Amniotic stem cell (primary cell): ENCODE data around the gene GLDC.
A peak's percentile ranks its signal among the peaks of the same experiment; 100 is the strongest.

ENCODE experiments used
- DNase-seq: peaks from one replicate; lab custom pipeline; 2025; lab: John Stamatoyannopoulos, UW

GLDC gene

GRCh38 chr9:6620796-6621195 is 24.7 kb downstream of the GLDC start:
- no peak for DNase-seq

GRCh38 chr9:6620353-6620752 is 25.2 kb downstream of the GLDC start:
- DNase-seq = no peak

DNA sequence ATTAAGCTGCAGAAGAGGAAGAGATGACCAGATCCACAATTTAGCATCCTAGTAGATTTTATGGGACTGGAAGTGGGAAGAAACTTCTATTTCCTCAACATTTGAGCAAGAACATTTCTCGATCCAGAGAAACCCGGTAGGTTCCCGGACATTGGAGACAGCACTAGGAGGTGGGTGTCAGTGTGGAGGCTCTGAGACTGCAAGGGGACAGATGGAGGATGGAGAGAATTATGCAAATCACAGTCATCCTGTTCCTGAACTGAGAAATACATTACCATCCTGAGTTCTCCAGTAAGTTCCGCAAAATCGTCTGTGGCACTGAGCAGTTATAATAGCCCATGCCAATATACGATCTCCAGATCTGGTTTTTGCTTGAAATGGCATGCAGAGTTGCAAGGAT is 25.6 kb downstream of the GLDC start:
- no peak for DNase-seq

- DNase-seq = no peak
These were observed 28.5 kb downstream of the GLDC start for GRCh38 chr9:6616951-6617602.

DNA sequence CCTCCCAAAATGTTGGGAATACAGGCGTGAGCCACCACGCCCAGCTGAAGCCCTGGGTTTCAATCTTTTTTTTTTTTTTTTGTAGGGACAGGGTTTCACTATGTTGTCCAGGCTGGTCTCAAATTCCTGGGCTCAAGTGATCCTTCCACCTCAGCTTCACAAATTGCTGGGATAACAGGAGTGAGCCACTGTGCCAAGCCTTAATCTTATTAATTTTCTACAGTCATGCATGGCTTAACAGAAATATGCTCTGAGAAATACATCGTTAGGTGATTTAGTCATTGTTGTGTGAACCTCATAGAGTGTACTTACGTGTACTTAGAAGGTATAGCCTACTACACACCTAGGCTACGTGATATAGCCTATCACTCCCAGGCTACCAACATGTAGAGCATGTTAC is 31.0 kb downstream of the GLDC start:
- no peak for DNase-seq

- DNase-seq = no peak
These were observed 33.7 kb downstream of the GLDC start for GRCh38 chr9:6611865-6612264.

GRCh38 chr9:6610073-6610472 is 35.5 kb downstream of the GLDC start:
- no peak for DNase-seq

DNA sequence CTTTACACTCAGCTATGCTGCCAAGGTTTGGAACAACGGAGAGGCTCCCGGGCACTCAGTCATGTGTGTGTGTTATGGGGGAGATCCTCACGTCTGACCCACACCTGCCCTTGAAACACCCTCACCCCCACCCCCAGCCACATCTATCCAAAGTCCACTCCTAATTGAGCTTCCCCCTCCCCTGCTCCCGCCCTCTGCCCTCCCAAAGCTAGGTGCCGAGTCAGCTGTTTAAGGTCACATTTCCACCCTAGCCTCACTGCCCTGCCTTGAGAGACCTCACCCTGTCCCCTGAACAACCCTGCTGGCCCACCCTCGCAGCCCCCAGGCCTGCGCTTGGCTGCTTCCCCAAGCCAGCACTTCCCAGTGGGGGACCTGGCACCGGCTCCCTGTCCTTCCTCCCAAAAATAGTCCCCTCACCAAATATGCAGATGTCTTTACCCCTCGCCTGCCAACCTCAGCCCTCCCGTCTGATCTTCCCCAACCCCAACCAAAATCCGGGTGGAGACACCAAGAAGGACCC is 36.0 kb downstream of the GLDC start:
- no peak for DNase-seq

- DNase-seq = no peak
These were observed 40.3 kb downstream of the GLDC start for GRCh38 chr9:6605202-6605601.

- DNase-seq = no peak
These were observed 45.1 kb downstream of the GLDC start for GRCh38 chr9:6600426-6600825.

DNA sequence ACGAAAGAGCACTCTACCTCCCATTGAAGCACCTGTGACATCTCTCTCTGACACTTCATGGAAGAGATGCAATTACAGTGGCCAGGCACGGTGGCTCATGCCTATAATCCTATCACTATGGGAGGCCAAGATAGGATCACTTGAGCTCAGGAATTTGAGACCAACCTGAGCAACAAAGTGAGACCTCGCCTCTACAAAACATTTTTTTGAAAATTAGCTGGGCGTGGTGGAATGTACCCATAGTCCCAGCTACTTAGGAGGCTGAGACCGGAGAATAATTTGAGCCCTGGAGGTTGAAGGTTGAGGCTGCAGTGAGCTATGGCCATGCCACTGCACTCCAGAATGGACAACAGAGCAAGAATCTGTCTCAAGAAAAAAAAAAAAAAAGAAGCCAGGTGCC is 45.5 kb downstream of the GLDC start:
- DNase-seq = no peak

GRCh38 chr9:6598249-6598725 is 47.2 kb downstream of the GLDC start:
- no peak for DNase-seq

- DNase-seq = no peak
These were observed 52.7 kb downstream of the GLDC start for GRCh38 chr9:6592791-6593190.

GRCh38 chr9:6592231-6592630 is 53.3 kb downstream of the GLDC start:
- no peak for DNase-seq

DNA sequence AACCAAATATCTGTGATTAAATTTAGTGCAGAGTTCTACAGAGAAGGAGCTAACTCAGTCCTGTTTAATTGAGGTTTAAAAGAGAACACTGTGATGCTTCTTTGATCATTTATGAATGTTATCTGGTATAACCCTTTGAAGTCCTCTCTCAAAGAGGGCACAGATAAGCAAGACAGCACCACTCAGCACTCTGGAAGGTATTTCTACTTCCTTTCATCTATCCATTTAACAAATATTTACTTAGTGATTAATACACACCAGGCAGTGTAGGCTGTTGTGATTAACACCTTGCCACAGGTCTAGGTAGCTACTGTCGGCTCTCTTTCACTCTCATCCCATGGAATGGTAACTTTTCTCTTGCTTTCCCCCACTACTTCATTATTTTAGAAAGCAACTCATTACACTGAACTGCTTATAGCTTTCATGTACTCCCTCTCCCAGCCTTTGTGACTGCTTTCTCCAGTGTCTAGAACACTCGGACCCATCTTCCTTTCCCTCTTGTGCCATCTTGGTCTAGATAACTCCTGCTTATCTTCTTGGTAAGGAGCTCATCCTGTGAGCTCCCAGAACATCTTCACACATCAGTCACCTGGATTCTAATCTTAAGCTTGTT is 54.7 kb downstream of the GLDC start:
- DNase-seq = no peak

GRCh38 chr9:6590334-6590733 is 55.2 kb downstream of the GLDC start:
- DNase-seq = no peak

- no peak for DNase-seq
These were observed 60.5 kb downstream of the GLDC start for GRCh38 chr9:6584881-6585597.

DNA sequence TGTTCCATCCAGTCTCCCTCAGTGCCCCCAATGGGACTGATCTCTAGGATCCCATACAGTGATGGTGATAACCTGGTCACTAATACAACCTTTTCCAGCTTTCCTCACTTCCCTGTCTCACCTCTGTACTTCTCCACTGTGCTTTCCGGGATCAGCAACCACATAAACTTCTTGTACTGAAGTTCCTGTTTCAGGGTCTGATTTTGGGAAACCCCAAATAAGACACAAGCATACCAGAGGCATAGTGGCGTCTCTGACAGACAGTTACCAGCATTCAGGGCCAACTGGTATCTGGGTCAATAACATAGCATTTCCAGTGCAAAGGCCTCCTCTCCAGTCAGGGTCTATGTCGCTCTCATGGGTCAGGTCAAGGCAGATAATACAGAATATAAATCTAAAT is 64.3 kb downstream of the GLDC start:
- DNase-seq = no peak

GRCh38 chr9:6579613-6580012 is 65.9 kb downstream of the GLDC start:
- DNase-seq = no peak

GRCh38 chr9:6576987-6577386 is 68.5 kb downstream of the GLDC start:
- no peak for DNase-seq

- DNase-seq = no peak
These were observed 70.0 kb downstream of the GLDC start for GRCh38 chr9:6575324-6576034.

- peak; percentile 70 for DNase-seq
These were observed 78.4 kb downstream of the GLDC start for GRCh38 chr9:6567140-6567591.
